ENCODE data around the gene SEMA6A.

DNA sequence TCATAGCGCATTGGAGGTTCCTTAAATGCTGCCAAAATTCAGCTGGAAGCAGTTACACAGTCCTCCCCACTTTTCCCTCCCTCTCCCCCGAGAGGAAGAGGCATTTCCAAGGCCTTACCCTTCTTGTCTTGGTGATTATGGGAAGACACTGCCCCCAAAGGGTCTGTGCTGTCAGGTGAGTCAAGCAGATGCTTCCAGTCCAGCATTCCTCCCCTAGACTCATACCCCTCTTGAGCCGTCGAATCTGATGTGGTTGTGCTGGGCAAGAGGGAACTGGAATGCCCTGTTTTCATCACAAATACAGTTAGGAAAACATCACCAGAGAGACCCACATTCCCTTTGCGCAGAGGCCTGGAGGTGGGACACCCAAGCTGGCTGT lies 107.2 kb downstream of the SEMA6A start:
- TF ChIP-seq, protein P1, sequence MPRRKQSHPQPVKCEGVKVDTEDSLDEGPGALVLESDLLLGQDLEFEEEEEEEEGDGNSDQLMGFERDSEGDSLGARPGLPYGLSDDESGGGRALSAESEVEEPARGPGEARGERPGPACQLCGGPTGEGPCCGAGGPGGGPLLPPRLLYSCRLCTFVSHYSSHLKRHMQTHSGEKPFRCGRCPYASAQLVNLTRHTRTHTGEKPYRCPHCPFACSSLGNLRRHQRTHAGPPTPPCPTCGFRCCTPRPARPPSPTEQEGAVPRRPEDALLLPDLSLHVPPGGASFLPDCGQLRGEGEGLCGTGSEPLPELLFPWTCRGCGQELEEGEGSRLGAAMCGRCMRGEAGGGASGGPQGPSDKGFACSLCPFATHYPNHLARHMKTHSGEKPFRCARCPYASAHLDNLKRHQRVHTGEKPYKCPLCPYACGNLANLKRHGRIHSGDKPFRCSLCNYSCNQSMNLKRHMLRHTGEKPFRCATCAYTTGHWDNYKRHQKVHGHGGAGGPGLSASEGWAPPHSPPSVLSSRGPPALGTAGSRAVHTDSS (CRISPR knock-in tag; conservative IDR thresholded peaks at IDR 0.05) = no peak
- TF ChIP-seq ZSCAN25 (CRISPR knock-in tag; IDR thresholded peaks at IDR 0.05) = no peak
- no peak for TF ChIP-seq HDAC1 (CRISPR knock-in tag; IDR thresholded peaks at IDR 0.05)
- TF ChIP-seq, protein P2, sequence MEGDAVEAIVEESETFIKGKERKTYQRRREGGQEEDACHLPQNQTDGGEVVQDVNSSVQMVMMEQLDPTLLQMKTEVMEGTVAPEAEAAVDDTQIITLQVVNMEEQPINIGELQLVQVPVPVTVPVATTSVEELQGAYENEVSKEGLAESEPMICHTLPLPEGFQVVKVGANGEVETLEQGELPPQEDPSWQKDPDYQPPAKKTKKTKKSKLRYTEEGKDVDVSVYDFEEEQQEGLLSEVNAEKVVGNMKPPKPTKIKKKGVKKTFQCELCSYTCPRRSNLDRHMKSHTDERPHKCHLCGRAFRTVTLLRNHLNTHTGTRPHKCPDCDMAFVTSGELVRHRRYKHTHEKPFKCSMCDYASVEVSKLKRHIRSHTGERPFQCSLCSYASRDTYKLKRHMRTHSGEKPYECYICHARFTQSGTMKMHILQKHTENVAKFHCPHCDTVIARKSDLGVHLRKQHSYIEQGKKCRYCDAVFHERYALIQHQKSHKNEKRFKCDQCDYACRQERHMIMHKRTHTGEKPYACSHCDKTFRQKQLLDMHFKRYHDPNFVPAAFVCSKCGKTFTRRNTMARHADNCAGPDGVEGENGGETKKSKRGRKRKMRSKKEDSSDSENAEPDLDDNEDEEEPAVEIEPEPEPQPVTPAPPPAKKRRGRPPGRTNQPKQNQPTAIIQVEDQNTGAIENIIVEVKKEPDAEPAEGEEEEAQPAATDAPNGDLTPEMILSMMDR (CRISPR knock-in tag; IDR thresholded peaks at IDR 0.05) = no peak
- no peak for TF ChIP-seq ZNF383 (CRISPR knock-in tag; IDR thresholded peaks at IDR 0.05; ENCODE audit: borderline replicate concordance)
- TF ChIP-seq, protein P3, sequence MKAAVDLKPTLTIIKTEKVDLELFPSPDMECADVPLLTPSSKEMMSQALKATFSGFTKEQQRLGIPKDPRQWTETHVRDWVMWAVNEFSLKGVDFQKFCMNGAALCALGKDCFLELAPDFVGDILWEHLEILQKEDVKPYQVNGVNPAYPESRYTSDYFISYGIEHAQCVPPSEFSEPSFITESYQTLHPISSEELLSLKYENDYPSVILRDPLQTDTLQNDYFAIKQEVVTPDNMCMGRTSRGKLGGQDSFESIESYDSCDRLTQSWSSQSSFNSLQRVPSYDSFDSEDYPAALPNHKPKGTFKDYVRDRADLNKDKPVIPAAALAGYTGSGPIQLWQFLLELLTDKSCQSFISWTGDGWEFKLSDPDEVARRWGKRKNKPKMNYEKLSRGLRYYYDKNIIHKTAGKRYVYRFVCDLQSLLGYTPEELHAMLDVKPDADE (CRISPR knock-in tag; IDR thresholded peaks at IDR 0.05) = no peak
- TF ChIP-seq EZH2 (conservative IDR thresholded peaks at IDR 0.05; ENCODE audit: low read depth, low read length) = no peak
- TF ChIP-seq MAFK (conservative IDR thresholded peaks at IDR 0.05 in 1 of 2, IDR thresholded peaks at IDR 0.05 in 1 of 2; ENCODE audit: low read length in 2 of 2) = no peak
- no peak for TF ChIP-seq PRMT3 (CRISPR knock-in tag; IDR thresholded peaks at IDR 0.05; ENCODE audit: borderline replicate concordance, low read depth)

Data from HepG2 (cell line).